Measurements from ENCODE around the gene SCARB1. TPM values are rescaled to one million over a fixed set of nuclear protein-coding genes. Genes with fewer than 3 reads are reported as not detected.

SCARB1 gene
- total RNA-seq, 1 experiment from 2014 or later: 31.3 TPM

- Histone ChIP-seq H3K23me2 (ENCODE audit: insufficient read length, low read depth, low read length, poor library complexity, severe bottlenecking) (no peaks in the 10 kb centered on the region), H2BK20ac (ENCODE audit: low read depth, low read length, poor library complexity, severe bottlenecking) (no peak overlapping the region), H2BK15ac (ENCODE audit: low read depth, low read length) (no peak overlapping the region), H2BK5ac (ENCODE audit: insufficient read length, low read length) (no peak overlapping the region), H3K27me3 (ENCODE audit: insufficient read depth, low read length) (no peaks in the 10 kb centered on the region), H3K27ac (ENCODE audit: insufficient read length, low read depth, low read length) (no peak overlapping the region), H4K91ac (ENCODE audit: insufficient read length, low read depth, low read length) (no peak overlapping the region), H3K4me1 (ENCODE audit: insufficient read depth, low read length) (no peaks in the 10 kb centered on the region), H3K4ac (ENCODE audit: low read depth, low read length) (no peak overlapping the region), H3K4me2 (ENCODE audit: insufficient read depth, insufficient read length, low read length) (no peak overlapping the region), H2BK12ac (ENCODE audit: insufficient read length, low read depth, low read length) (no peak overlapping the region), H3T11ph (ENCODE audit: low read length) (no peak overlapping the region), H3K14ac (ENCODE audit: insufficient read depth, low read length) (no peak overlapping the region), H3K18ac (ENCODE audit: insufficient read length, low read depth, low read length) (no peak overlapping the region), H4K20me1 (ENCODE audit: control insufficient read depth, insufficient read depth, insufficient read length) (no peaks in the 10 kb centered on the region), H3K9ac (ENCODE audit: extremely low read depth, insufficient read length, low read length) (no peak overlapping the region), H3K79me1 (ENCODE audit: insufficient read depth, low read depth, low read length, poor library complexity, severe bottlenecking) (no peaks in the 10 kb centered on the region), H3K23ac (ENCODE audit: insufficient read length, low read depth, low read length) (no peak overlapping the region), H3K56ac (ENCODE audit: insufficient read length, low read depth, low read length) (no peak overlapping the region), H2AFZ (ENCODE audit: low read length) (no peak overlapping the region), H4K5ac (ENCODE audit: insufficient read length, low read depth, low read length) (no peak overlapping the region), H2BK120ac (ENCODE audit: low read depth, low read length, poor library complexity, severe bottlenecking) (no peak overlapping the region), H3K9me3 (ENCODE audit: control insufficient read depth, low read depth, low read length) (no peaks in the 10 kb centered on the region), H3K79me2 (ENCODE audit: insufficient read depth, low read length) (no peaks in the 10 kb centered on the region), H4K8ac (replicated peaks; ENCODE audit: insufficient read length, low read depth, low read length) (no peak overlapping the region), H2AK5ac (ENCODE audit: insufficient read length, low read length) (no peak overlapping the region)
- no CpG with 5 or more reads among the region's 8 CpGs for WGBS (ENCODE audit: extremely low coverage, insufficient read length, low lambda C conversion rate)
- DNase-seq: no peak
- no peak overlapping the region; a peak in 1 of 7 replicates for H3K27ac Mint-ChIP-seq
- no peak for TF ChIP-seq CTCF (conservative IDR thresholded peaks at IDR 0.05)
- peaks cover 8% of the 10 kb centered on the region for H3K27me3 Mint-ChIP-seq (ENCODE audit: low read depth)
- H3K9me3 Mint-ChIP-seq: no peaks in the 10 kb centered on the region; a peak in 1 of 5 replicates
- H3K4me1 Mint-ChIP-seq: peaks cover 15 to 26% of the 10 kb centered on the region in 2 experiments
- no peak overlapping the region for H3K4me3 Mint-ChIP-seq
- no peaks in the 10 kb centered on the region for H3K36me3 Mint-ChIP-seq (ENCODE audit: insufficient read depth in 1 of 3, low read depth in 3 of 3)
Observed at GRCh38 chr12:124737040-124737419, 126.6 kb downstream of the SCARB1 start.
